DMS79 (cell line): ENCODE measurements around the gene OR10A7.
"Not testable (repeated sequence)": the region's sequence is repeated elsewhere in the genome, so short reads cannot be mapped to it uniquely, and the experiment has no call there.

Experiments used
- DNase-seq: peaks from one replicate; lab custom pipeline; 2025; lab: John Stamatoyannopoulos, UW

Gene OR10A7

GRCh38 chr12:55220725-55221124 is at the start of gene OR10A7:
Gene OR10A7, plus strand, starts transcription at chr12:55221025. Its CDS starts 0 bp downstream, at chr12:55221025.
- no peak for DNase-seq

DNA sequence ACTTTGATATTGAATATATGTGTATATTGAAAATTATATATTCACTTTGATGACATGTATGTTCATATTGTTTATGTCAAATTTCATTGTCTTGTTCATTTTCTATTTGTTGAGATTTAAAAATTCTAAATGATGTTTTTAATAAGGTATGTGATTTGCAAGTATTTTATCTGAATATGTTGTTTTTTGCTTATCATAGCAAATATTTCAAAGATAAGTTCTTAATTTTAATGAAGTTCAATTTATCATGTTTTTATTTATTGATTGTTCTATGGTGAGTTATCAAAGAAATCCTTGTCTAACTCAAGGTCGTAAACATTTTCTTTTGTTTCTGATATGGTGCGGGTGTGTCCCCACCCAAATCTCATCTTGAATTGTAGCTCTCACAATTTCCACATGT is 49.4 kb upstream of the OR10A7 start:
- DNase-seq = no peak

- DNase-seq = not testable (repeated sequence)
Measured at GRCh38 chr12:55171846-55172245, 49.0 kb upstream of the OR10A7 start.

DNA sequence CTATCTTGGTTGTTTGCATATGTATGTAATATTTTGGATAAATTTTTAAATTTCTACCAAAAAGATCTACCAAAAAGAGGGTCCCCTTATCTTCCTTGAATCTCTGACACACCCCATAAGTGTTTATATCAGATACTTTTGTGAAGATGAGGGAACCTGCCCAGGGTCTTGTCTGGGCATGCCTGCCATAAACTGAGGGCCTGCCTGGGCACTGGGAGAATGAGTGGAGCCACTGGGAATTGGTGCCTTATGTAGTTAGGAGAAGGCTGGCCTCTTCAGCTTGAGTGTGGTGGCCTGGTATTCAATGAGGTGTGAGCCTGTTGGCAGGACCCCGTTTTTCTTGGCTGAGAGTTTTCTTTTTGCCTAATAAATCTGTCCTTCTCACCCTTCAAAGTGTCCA is 48.1 kb upstream of the OR10A7 start:
- no peak for DNase-seq

- DNase-seq = no peak
Measured at GRCh38 chr12:55173456-55173855, 47.4 kb upstream of the OR10A7 start.

DNA sequence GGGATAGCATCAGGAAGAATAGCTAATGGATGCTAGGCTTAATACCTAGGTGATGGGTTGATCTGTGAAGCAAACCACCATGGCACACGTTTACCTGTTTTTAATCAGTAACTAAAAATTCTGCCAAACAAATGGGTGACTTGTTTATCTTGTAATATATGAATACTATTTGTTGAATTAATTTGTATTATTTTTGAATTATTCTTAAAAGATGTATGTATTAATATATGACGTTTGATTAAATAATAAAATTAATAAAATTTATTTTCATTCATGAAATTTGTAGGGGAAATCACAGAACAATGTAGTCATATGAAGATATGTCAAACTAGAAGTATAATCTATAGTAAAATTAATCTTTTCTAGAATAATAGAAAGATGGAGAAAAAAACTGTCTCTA is 32.3 kb upstream of the OR10A7 start:
- DNase-seq = no peak

- DNase-seq = peak; percentile 1
Measured at GRCh38 chr12:55188974-55189556, 31.8 kb upstream of the OR10A7 start.

GRCh38 chr12:55194382-55194781 is 26.4 kb upstream of the OR10A7 start:
- DNase-seq = no peak

- no peak for DNase-seq
Measured at GRCh38 chr12:55226523-55226922, 5.7 kb downstream of the OR10A7 start.

- DNase-seq = no peak
Measured at GRCh38 chr12:55227643-55228042, 6.8 kb downstream of the OR10A7 start.

DNA sequence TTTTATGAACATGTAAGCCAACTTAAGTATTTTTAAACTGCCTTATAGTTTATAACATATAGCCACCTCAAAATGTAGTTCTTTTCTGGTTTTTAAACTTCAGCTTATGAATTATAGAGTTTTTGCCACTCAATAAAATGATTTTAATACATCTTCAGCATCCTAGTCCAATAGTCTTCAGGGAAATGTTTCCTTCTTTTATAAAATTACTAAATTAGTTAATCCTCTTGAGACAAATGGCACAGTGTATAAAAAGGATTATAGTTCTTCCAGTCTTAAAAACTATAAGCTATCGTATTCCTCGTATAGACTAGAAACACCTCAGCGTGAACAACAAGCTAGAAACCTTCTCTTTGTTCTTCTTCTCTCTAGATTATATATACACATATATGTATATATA is 23.5 kb downstream of the OR10A7 start, which contains the start of gene OR6C74:
TSS of gene OR6C74 (plus strand) at position 301 of the 400 bp plus-strand sequence. CDS start 2,679 bp downstream, outside the sequence.
- DNase-seq = no peak

GRCh38 chr12:55246159-55246558 is 25.3 kb downstream of the OR10A7 start:
- no peak for DNase-seq

- DNase-seq = no peak
Measured at GRCh38 chr12:55250944-55251343, 30.1 kb downstream of the OR10A7 start.

- DNase-seq = no peak
Measured at GRCh38 chr12:55253281-55253680, 32.5 kb downstream of the OR10A7 start.

GRCh38 chr12:55256831-55257230 is 36.0 kb downstream of the OR10A7 start:
- DNase-seq = no peak

GRCh38 chr12:55258303-55258702 is 37.5 kb downstream of the OR10A7 start:
- DNase-seq = no peak
